GM21360 (cell line): ENCODE results near the gene FAM180B.
"Not testable (repeated sequence)": the region's sequence is repeated elsewhere in the genome, so short reads cannot be mapped to it uniquely, and the experiment has no call there.

Experiments
- ATAC-seq: cut with Tn5 transposase; IDR thresholded peaks from one replicate; pipeline ENCODE4 v1.9.1; 2021; ENCODE audit warnings: mild to moderate bottlenecking, moderate library complexity; ENCODE audit not compliant: unreplicated experiment

The FAM180B gene

GRCh38 chr11:47593934-47594855, 7.7 kb downstream of the FAM180B start, which contains the start of gene C1QTNF4:
Gene C1QTNF4, minus strand, starts transcription at chr11:47594411. Its CDS starts 3,601 bp downstream, at chr11:47590810.
- ATAC-seq: no peak

- no peak for ATAC-seq
Observed at GRCh38 chr11:47595029-47595428, 8.6 kb downstream of the FAM180B start.

GRCh38 chr11:47595967-47596366, 9.5 kb downstream of the FAM180B start:
- ATAC-seq: no peak

- ATAC-seq: no peak
Observed at GRCh38 chr11:47599902-47600301, 13.4 kb downstream of the FAM180B start.

GRCh38 chr11:47603295-47603694, 16.8 kb downstream of the FAM180B start:
- no peak for ATAC-seq

- no peak for ATAC-seq
Observed at GRCh38 chr11:47605921-47606320, 19.4 kb downstream of the FAM180B start.

- no peak for ATAC-seq
Observed at GRCh38 chr11:47606731-47607130, 20.3 kb downstream of the FAM180B start.

GRCh38 chr11:47607380-47607779, 20.9 kb downstream of the FAM180B start:
- ATAC-seq: no peak

GRCh38 chr11:47609675-47610074, 23.2 kb downstream of the FAM180B start:
- no peak for ATAC-seq

GRCh38 chr11:47611348-47611794, 24.9 kb downstream of the FAM180B start:
- peak; percentile 65 for ATAC-seq

- ATAC-seq: no peak
Observed at GRCh38 chr11:47615249-47615648, 28.8 kb downstream of the FAM180B start.

GRCh38 chr11:47616726-47617416, 30.4 kb downstream of the FAM180B start:
- no peak for ATAC-seq

GRCh38 chr11:47617417-47617809, 30.9 kb downstream of the FAM180B start:
- ATAC-seq: no peak

- ATAC-seq: no peak
Observed at GRCh38 chr11:47620836-47621378, 34.4 kb downstream of the FAM180B start.

- no peak for ATAC-seq
Observed at GRCh38 chr11:47626234-47626633, 39.8 kb downstream of the FAM180B start.

GRCh38 chr11:47628026-47628425, 41.5 kb downstream of the FAM180B start:
- no peak for ATAC-seq

GRCh38 chr11:47631473-47631872, 45.0 kb downstream of the FAM180B start:
- ATAC-seq: no peak

GRCh38 chr11:47636331-47636730, 49.9 kb downstream of the FAM180B start:
- not testable (repeated sequence) for ATAC-seq
